ENCODE results near the gene ESRRA. TPM values are rescaled to one million over a fixed set of nuclear protein-coding genes. Genes with fewer than 3 reads are reported as not detected.
A peak's percentile ranks its signal among the peaks of the same experiment; 100 is the strongest.

The ESRRA gene
- total RNA-seq, 1 donor: 19.9 TPM

DNA sequence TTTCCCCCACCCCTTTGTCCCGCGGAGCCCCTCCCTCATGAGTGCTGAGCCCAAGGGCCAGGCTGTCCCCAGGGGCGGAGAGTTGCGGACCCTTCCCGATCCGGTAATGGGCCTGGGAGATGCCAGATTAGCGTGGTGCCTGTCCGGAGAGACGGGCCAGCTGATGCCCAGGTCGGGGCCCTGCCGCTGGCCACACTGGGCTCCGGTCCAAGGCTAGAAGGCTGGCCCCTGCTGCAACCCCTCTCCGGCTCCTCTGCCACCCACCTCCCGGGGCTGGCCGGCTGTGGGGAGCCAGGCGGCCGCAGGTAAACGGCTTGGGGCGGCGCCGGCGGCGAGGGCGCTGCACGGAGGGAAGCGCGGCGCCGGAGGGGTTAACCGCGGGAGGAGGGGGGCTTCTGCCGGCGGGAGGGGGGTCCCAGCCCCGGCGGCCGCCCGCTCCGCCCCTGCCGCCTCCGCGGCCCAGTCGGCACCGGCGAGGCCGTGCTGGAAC is 14.0 kb upstream of the ESRRA start, which contains the start of gene KCNK4:
Gene KCNK4 (plus strand): TSS at position 41 of the 490 bp plus-strand sequence. CDS start 1,717 bp downstream, outside the sequence.
- DNase-seq (ENCODE audit: low read depth in 2 of 3, low spot score in 2 of 3): no peak

DNA sequence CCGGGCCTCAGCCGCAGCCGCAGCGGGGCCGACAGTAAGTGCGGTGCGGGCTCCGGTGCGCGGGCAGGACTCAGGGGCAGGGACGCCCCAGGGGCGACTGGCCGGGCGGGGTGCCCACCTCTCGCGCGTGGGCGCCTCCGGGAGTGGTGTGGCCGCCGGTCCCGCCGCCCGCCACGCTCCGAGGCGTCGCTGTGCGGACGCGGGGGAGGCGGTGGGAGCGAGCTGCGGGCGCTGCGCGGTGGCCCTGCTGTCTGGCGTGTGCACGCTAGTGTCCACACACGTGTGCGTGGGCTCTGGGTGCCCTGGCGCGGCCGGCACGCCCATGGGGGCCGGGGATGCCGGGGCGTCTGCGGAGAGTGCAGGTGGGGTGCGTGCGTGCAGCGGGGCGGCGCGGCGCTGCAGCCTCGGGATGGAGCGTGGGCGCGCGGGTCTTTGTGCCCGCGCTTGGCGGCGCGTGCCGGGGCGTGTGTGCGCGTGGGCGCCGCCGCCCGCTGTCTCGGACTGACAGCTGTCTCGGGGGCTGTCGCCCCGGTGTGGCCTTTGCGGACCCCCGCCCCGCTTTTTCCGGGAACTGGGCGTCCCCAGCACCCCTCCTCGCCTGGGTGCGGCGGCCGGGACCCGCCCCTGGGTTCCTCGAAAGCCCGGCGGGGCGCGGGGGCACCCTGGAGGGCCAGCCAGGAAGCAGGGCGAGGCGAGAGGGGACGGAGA is 13.4 kb upstream of the ESRRA start:
- DNase-seq (ENCODE audit: low read depth in 2 of 3, low spot score in 2 of 3): no peak

DNA sequence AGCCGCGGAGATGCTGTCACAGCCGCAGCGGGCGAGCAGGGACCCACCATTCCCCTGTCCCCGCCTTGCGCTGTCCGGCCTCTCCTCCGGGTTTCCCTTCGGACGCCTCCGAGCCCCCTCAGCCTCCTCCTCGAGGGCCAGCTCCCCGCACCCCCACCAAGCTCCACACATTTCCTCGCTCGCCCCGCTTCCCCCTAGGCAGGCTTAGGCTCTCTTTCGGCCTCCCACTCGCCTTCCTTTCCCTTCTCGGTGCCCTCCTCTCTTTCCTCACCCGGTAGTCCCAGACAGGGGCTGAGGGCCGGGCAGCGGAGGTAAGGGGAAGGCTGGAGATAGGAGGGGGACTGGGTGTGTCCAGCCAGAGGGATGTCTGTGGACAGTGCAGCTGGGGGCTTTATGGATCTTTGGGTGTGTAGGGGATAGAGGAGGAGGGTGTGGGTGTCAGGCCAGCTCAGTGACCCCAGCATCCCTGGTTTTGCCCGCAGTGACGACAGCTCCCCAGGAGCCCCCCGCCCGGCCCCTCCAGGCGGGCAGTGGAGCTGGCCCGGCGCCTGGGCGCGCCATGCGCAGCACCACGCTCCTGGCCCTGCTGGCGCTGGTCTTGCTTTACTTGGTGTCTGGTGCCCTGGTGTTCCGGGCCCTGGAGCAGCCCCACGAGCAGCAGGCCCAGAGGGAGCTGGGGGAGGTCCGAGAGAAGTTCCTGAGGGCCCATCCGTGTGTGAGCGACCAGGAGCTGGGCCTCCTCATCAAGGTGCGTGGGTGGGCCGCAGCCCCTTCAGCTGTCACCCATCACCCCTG is 12.7 kb upstream of the ESRRA start:
- DNase-seq (ENCODE audit: low read depth in 2 of 3, low spot score in 2 of 3): peak in 1 of 3 donors; percentile 26

DNA sequence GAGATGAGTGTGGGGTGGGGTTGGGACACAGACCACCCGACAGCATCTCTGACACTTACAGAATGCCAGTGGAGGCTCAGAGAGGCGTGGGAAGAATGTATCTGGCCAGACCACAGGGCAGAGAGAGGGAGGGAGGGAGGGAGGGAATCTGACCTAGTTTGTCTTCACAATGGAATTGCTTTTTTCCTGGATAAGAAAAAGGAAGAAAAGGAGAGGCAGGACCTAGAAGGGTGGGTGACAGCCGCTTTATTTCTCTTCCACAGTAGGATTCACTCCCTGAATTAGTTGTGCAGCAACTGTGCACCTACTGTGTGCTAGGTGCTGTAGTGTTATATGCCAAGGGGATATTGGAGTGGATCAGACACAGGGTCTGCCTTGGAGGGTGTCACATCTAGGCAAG is 10.6 kb upstream of the ESRRA start:
- no peak for DNase-seq (ENCODE audit: low read depth in 2 of 3, low spot score in 2 of 3)

DNA sequence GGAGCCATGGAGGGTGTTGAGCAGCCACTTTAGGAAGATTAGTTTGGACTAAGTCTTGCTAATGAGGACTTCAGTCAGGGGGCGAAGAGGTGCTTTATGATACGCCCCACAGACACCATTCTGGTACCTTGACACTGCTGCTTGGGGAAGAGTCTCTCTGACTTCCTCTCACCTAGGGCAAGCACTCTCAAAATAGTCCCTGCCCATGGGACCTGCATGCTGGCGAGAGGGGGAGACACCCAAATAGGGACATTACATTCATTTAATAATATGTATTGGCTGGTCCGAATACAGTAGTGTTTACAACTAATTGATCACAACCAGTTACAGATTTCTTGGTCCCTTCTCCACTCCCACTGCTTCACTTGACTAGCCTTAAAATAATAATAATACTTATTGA is 9.6 kb upstream of the ESRRA start:
- no peak for DNase-seq (ENCODE audit: low read depth in 2 of 3, low spot score in 2 of 3)

DNA sequence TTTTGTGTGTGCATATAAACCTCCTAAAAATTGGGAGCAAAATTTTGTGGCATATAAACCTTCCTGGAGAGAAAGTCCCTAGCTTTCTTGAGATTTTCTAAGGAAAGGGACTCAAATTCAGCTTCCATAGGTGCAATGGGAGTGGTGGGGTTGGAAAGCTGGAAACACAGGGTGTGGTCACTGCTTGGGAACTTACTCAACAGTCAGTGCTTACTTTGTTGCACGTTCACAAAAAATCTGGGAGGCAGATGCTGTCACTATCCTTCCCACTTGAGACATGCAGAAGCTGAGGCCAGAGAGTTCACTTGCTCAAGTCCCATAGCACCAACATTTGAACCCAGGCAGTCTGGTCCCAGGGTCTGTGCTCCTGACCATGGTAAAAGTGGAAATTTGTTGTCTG is 9.1 kb upstream of the ESRRA start:
- DNase-seq (ENCODE audit: low read depth in 2 of 3, low spot score in 2 of 3): no peak

DNA sequence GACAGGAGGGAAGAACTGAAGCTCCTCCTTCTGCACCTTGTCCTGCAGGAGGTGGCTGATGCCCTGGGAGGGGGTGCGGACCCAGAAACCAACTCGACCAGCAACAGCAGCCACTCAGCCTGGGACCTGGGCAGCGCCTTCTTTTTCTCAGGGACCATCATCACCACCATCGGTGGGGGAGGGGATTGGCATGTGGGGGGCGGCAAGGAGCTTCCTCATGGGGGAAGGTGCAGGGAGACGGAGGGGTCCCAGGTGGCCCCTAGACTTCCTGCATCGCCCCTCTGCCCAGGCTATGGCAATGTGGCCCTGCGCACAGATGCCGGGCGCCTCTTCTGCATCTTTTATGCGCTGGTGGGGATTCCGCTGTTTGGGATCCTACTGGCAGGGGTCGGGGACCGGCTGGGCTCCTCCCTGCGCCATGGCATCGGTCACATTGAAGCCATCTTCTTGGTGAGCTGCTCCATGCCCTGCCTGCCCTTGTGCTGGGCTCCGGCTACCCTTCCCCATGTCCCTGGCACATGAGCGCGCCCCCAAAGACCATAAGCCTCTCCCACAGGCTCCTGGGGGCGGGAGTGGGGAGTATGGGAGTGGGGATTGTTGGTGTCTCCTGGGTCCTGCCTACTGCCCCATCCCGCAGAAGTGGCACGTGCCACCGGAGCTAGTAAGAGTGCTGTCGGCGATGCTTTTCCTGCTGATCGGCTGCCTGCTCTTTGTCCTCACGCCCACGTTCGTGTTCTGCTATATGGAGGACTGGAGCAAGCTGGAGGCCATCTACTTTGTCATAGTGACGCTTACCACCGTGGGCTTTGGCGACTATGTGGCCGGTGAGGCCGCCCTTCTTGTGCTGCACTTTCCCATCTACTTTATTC is 8.3 kb upstream of the ESRRA start:
- no peak for DNase-seq (ENCODE audit: low read depth in 2 of 3, low spot score in 2 of 3)

DNA sequence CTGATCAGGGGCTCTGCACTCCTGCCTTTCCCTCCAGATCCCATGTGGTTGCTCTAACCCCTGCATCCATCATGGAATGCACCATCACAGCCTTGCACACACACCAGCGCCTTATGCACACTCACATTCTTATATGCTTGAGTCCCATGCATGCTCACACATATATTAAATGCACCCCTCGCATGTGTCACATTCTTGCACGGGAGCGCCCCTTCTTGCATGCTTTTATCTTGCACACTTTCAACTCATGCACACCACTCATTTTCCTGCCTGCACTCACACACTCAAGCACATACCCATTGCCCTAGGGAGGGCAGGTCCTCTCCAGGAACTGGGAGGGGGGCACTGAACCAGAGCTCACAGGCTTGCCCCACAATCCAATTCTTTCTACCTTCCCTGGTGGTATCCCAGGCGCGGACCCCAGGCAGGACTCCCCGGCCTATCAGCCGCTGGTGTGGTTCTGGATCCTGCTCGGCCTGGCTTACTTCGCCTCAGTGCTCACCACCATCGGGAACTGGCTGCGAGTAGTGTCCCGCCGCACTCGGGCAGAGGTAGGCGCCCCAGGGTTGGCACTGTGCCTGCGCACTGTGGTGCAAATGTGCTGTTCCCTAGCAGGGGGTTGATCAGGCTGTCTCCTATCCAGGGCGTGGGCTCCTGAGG is 7.5 kb upstream of the ESRRA start:
- peak in 1 of 3 donors; percentile 38 for DNase-seq (ENCODE audit: low read depth in 2 of 3, low spot score in 2 of 3)

DNA sequence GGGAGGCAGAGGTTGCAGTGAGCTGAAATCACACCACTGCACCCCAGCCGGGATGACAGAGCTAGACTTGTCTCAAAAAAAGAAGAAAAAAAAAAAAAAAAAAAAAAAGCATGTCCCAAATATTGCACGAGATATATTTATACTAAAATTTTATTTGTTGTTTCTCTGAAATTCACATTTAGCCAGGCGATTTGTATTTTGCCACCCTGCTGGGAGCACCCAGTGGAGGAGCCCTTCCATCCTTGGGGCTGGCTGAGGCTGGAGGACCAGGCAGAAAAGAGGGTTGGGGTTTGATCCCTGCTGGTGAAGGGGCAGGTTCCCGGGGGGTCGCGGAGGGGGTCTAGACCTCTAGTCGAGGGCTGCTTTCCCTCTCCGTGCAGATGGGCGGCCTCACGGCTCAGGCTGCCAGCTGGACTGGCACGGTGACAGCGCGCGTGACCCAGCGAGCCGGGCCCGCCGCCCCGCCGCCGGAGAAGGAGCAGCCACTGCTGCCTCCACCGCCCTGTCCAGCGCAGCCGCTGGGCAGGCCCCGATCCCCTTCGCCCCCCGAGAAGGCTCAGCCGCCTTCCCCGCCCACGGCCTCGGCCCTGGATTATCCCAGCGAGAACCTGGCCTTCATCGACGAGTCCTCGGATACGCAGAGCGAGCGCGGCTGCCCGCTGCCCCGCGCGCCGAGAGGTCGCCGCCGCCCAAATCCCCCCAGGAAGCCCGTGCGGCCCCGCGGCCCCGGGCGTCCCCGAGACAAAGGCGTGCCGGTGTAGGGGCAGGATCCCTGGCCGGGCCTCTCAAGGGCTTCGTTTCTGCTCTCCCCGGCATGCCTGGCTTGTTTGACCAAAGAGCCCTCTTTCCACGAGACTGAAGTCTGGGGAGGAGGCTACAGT is 6.1 kb upstream of the ESRRA start:
- DNase-seq (ENCODE audit: low read depth in 2 of 3, low spot score in 2 of 3): peak in 1 of 3 donors; percentile 44

DNA sequence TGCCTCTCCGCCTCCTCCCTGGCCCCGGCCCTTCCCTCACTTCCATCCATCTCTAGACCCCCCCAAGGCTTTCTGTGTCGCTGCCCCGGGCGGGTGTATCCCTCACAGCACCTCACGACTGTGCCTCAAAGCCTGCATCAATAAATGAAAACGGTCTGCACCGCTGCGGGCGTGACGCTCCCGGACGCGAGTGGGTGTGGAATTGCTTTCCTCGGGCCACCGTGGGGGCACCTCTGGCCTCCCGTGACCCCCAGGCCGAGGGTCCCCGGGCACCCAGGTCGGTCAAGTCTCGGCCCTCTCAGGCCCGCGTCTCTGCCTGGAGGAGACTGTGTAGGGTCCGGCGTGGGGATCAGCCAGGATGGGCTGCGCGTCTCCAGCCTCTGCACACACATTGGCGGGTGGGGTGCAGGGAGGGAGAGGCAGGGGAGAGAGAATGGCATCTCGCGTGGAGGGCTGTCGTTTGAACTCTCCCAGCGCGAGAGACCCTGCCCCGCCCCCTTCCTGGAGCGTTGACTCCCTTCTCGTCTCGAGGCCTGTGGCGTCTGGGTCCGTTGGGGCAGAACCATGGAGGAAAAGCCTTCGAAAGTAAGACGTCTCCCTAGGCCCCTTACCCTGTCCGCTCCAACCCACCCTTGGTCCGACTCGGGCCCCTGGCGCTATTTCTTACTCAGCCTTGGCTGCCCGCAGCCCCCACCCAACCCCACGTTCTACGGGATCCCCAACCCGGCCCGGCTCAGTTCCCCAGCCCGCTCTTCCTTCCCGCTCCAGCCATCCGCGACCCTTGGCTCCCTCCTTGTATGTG is 5.3 kb upstream of the ESRRA start, which contains the start of gene CATSPERZ:
Gene CATSPERZ (plus strand): TSS at position 512 of the 802 bp plus-strand sequence. CDS start 53 bp downstream, at position 565.
- peak in 1 of 3 donors; percentile 17 for DNase-seq (ENCODE audit: low read depth in 2 of 3, low spot score in 2 of 3)

DNA sequence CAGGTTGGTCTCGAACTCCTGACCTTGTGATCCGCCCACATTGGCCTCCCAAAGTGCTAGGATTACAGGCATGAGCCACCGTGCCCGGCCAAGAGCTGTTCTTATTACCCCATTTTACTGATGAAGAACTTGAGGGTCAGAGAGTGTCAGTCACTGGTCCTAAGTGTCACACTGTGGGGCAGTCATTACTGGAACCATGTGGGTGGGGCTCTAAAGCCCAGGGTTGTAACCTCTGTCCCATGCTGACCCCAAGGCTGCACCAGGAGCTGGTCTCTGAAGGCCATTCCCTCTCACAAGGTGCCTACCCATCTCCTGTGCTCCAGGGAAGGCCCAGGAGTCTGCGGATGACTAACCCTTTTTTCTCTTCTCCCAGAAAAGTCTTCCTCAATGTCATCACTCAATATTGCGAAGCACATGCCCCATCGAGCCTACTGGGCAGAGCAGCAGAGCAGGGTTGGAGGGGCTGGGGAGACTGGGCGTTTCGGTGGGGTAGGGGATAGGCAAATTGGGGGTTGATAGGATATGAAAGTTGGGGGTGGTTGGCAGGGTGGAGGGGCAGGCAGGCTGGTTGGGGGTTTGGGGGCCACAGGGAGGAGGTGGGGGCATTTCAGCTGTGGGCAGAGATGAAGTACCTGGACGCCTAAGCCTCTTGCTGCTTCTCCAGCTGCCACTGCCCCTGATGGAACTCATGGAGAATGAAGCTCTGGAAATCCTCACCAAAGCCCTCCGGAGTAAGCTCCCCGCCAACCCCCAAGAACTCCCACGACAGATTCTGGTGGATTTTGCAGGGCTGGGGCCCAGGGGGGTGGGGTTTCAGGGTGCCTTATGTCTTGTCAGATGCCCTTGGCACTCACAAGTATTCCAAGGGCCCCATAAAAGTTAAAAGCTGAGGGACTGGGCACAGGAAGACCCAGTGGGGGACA is 2.0 kb upstream of the ESRRA start:
- DNase-seq (ENCODE audit: low read depth in 2 of 3, low spot score in 2 of 3): no peak

DNA sequence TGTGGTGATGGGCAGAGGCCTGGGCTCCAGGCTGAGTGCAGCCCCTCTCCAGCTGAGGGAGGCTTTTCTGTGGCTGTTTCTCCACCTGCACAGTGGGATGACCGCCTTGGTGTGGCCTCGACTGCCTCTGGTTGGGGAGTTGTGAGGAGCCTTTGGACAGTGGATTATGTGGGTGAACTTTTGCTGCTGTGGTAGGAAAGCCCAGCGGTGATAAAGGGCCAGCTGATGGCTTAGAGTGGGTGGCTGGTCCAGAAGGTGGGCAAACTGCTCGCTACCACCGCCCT is 1.4 kb upstream of the ESRRA start:
- DNase-seq (ENCODE audit: low read depth in 2 of 3, low spot score in 2 of 3): no peak

DNA sequence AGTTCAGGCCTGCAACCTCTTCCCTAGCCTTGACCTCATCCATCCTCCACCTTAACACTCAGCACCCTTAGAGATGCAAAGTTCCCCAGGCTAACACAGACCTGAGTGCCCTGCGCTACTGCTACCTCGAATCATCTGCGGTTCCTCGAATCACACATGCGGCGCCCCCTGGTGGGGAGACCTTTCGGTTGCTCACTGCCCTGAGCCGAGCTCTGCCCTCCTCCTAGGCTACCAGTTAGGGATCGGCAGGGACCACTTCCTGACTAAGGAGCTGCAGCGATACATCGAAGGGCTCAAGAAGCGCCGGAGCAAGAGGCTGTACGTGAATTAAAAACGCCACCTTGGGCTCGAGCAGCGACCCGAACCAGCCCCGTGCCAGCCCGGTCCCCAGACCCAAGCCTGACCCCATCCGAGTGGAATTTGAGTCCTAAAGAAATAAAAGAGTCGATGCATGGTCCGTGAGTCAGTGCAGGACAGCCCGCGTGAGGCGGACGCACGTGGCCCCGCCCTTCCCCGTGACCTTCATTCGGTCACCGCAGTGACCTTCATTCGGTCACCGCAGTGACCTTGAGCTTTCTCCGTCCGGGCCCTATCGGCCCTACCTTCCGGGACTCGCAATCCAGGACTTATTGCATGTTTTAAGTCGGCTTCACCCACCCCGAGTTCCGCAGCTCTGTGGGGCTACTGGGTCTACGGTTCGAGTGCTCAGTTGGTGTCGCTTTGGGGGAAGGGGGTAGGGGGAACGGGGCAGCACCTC is 830 bp upstream of the ESRRA start:
- peak; percentile 82 to 92 (median 88) for DNase-seq (ENCODE audit: low read depth in 2 of 3, low spot score in 2 of 3)

DNA sequence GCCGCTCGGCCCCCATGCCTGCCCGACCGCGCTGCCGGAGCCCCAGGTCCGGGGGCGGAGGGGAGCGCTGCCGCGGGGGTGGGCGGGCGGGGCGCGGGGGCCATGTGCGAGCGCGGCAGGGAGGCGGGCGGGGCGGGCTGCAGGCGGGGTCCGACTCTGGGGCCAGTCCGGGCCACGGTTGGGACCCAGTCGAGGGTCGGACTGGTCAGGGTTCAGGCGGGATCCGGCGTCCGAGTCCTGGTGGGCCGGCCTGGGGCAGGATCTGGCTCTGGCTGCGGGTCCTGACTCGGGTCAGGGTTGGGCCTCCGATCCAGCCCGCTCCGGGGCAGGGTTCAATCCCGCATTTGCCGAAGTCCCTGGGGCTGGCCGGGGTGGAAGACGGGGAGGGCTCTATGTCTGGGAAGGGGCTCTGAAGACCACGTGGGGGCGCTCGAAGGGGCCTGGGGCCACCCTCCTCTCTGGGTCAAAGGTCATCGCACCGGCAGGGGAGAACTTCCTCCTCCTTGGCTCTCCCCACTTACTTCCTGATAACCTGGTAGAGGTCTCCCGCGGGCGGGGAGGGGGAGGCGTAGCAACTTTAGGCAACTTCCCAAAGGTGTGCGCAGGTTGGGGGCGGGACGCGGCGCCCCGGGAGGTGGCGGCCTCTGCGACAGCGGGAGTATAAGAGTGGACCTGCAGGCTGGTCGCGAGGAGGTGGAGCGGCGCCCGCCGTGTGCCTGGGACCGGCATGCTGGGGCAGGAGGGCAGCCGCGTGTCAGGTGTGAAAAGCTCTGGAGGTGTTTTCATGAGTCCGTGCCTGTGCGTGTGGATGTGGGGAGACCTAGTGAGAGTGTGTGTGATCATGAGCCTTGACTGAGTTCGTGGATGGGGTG is 603 bp downstream of the ESRRA start:
- peak in 2 of 3 donors; percentile 62 to 70 for DNase-seq (ENCODE audit: low read depth in 2 of 3, low spot score in 2 of 3)

DNA sequence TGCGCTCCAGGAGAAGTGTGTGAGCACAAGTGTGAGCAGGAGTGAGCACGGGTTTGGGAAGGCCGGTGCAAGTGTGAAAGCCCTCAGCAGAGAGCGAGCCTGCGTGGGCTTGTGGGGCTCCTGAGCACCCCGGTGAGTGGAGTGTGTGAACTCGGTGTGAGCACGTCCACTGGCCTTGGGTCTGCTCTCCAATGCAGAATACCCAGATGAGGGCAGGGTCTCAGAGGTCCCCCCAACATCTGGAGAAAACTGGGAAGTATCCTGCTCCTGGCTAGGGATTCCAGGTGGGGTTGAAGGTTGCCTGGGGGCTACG is 1.2 kb downstream of the ESRRA start:
- no peak for DNase-seq (ENCODE audit: low read depth in 2 of 3, low spot score in 2 of 3)
